ENCODE results near the gene TNNT1.

- TF ChIP-seq CTCF (IDR thresholded peaks at IDR 0.05) (no peak), POLR2A (IDR thresholded peaks at IDR 0.05) (no peak)
These were observed 24.9 kb upstream of the TNNT1 start for GRCh38 chr19:55173714-55174409.

Data from tibial nerve (tissue), 3 donors.